HG03139 (cell line): ENCODE results near the gene TAF12.
A peak's percentile ranks its signal among the peaks of the same experiment; 100 is the strongest.
"Not testable (repeated sequence)": the region's sequence is repeated elsewhere in the genome, so short reads cannot be mapped to it uniquely, and the experiment has no call there.

Source experiments
- ATAC-seq: cut with Tn5 transposase; IDR thresholded peaks from one replicate; pipeline ENCODE4 v1.9.1; 2021; ENCODE audit not compliant: unreplicated experiment

The TAF12 gene, protein sequence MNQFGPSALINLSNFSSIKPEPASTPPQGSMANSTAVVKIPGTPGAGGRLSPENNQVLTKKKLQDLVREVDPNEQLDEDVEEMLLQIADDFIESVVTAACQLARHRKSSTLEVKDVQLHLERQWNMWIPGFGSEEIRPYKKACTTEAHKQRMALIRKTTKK

DNA sequence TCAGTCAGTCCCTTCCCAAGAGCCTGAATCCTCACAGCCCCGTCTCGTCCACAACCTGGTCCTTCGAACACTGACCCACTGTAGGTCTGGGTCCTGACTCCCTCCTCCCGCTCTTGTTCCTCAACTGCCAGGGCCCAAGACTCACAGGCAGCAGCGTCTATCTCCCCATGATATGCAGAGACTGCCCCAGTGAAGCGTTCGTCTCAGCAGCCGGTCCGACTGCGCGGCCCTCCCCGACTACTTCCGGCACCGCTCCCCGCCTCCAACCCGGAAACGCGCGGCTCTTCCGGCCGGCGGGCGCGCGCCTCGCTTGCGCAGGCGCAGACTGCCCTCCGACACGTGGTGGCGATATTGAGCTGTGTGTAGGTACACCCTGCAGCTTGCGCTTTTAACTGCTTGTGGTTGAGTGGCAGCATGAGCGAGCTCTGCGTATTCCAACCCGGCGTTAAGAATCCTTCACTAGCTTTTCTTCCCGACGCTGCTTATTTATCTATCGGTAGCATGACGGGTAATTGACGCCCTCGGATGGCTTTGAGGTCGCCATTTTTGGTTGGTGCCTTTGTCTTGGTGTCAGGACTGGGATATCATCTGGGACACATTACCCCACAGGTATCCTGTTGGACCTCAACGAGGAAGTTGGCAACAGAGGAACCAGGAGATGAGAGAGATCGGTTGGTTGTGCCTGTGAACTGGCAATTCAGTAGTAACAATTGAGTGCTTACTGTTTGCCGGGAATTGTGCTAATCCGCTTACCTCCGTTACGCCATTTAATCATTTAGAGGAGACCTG, at the start of gene TAF12:
TAF12 (minus strand) TSS at position 221 of the 789 bp plus-strand sequence. CDS start 20,986 bp downstream, outside the sequence.
- peak; percentile 74 for ATAC-seq

DNA sequence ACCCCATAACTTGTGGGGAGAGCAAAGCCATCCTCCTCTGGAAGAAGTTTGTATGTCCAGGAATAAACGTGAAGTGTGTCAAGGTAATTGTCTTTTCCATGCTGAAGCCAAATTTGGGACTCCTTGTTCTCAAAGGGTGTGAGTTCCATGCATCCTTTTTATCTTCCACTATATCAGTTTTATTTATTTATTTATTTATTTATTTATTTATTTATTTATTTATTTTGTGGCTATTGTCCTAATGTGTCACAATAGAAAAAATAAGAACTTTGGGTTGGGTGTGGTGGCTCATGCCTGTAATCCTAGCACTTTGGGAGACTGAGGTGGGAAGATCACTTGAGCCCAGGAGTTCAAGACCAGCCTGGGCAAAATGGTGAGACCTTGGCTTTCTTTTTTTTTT, 48.8 kb upstream of the TAF12 start:
- not testable (repeated sequence) for ATAC-seq

DNA sequence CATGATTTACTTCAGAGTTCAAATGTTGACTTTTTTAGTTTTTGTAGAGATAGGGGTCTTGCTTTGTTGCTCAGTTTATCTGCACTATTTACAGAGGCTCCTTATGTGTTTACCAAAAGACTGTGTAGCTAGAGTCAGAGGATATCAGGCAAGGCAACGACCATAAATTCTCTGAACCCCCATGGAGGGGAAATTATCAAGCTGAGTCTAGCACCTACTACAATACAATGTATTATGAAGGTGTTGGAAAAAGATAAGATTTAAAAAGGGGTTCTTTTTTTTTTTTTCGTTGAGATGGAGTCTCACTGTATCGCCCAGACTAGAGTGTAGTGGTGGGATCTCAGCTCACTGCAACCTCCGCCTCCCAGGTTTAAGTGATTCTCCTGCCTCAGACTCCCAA, 42.1 kb upstream of the TAF12 start:
- ATAC-seq: no peak

DNA sequence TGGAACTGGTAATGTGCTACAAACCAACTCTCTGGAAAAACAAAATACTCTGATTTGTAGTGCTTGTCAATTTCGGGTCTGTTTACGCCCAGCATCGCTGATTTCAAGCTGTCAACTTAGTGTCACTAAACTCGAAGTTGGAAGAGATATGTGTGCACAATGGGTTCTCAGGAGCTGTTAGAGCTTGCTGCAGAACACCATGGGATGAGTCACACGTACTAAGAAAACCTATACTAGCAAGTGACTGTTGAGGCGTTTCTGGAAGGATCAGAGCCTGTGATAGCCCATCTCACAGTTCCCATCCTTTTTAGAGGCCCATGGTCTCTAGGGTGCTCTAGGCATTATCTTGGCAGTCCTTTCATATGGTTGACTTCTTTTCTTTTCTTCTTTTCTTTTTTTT, 40.0 kb upstream of the TAF12 start:
- ATAC-seq: no peak

DNA sequence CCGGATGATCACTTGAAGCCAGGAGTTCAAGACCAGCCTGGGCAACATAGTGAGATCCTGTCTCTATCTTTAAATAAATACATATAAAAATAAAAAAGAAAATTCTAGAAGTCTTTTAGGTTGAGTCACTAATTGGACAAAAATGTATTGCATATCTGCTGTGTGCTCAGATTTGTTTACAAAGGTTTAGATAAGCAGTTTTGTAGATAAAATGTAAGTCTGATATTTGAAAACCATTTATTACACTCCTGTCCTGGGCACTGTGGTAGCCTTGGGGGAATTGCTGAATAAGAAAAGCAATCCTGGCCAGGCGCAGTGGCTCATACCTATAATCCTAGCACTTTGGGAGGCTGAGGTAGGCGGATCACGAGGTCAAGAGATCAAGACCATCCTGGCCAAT, 37.3 kb upstream of the TAF12 start:
- no peak for ATAC-seq

DNA sequence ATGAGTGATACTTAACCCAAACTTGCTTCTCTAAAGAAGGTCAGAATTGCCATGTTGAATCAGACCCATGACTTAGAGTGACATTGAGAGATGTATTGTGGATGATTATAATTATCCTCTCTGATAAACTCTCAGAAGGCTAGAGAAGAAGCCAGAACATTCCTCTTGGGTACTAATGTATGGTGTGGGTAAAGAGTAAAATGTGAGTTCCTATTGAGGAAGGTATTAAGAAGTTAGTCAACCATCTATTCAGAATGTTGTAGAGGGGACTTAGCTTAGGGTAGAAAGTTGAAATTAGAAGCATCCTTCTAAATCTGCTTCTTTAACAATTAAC, 33.0 kb upstream of the TAF12 start:
- ATAC-seq: no peak

DNA sequence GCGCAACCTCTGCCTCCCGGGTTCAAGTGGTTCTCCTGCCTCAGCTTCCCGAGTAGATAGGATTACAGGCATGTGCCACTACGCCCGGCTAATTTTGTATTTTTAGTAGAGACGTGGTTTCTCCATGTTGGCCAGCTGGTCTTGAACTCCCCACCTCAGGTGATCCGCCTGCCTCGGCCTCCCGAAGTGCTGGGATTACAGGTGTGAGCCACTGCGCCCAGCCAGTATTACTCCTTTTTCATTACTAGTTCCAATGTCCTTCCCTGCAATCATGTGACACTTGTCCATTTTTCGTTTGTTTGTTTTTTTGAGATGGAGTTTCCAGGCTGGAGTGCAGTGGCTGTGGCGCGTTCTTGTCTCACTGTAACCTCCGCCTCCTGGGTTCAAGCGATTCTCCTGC, 30.1 kb upstream of the TAF12 start:
- ATAC-seq: not testable (repeated sequence)

DNA sequence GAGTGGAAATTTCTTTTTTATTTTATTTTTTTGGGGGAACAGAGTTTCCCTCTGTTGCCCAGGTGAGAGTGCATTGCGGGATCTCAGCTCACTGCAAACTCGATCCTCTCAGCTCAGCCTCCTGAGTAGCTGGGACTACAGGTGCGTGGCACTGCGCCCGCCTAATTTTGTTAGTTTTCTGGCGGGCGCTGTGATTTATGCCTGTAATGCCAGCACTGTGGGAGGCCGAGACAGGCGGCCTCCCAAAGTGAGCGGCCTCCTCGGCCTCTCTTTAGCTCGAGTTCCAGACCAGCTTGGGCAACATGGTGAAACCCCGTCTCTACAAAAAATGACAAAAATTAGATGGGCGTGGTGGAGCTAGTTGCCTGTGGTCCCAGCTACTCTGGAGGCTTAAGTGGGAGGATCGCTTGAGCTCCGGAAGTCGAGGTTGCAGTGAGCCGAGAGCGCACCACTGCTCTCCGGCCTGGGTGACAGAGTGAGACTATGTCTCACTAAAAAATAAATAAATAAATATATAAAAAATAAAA, 28.4 kb upstream of the TAF12 start:
- ATAC-seq: no peak

DNA sequence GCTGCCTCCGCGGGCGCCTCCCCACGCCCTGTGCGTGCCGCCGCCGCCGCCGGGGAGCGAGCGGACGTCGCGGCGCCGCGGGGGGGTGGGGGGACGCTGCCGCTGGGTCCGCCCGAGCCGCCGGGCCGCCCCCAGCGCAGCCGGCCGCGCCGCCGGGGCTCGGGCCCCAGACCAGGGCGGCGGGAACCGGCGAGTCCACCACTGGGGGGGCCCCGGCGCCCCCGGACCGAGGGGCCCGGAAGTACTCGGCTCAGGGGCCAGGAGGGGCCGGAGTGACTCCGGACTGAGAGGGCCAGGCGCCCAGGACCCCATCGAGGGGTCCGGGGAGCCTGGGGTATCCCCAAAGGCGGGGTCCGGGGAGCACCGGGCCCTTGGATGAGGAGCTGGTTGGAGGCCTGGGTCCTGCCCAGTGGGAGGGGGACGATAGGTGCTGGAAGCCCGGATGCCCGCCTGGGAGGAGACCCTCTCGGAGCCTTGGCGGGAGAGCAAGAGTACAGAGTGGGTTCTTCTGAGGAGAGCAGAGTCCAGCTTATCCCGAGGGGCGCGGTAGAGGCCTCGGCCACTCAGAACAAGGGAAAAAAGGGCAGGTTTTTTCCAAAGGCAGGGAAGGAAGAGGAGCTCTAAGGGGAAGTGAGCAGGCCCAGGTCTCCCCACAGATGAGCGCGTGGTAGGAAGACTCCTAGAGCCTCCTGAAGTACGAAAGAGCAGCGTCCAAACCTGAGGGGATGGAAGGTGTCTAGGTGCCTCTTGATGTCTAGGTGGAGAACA, 26.3 kb upstream of the TAF12 start:
- peak; percentile 43 for ATAC-seq

DNA sequence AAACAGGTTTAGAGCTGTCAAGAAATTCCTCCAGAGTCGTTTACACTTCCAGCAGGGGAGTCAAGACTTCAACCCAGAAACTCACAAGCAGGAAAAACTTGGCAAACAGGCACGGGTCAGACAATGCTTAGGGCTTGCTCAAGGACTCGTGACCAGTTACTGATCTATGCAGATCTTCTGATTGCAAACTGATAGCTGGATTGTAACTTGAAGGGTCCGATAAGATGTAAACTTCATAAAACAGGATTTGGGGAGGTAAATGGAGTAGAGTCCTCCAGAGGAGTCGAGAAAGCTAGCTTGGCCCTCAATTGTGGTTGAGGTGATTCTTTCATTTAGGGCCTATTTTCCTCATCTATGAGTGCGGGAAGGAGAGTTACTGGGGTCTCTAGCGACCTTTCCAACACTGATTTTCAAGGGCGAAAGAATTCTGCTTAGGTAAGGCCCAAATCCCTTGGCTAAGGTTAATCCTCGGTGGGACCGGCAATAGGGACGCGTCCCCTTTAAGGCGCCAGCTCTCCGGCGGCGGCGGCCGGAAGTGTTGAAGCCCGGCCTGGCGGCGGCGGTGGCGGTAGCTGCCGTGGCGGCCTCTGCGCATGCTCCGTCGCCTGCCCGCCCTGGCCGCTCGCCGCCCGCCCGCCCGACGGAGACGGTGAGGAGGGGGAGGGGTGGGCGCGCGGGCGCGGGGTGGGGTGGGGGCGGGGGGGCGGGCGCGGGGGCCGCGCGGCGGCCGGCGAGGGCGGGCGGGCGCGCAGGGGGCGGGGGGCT, 25.5 kb upstream of the TAF12 start, which contains the start of gene GMEB1:
GMEB1 (plus strand) TSS at position 594 of the 765 bp plus-strand sequence. CDS start 14,829 bp downstream, outside the sequence.
- peak; percentile 61 for ATAC-seq

DNA sequence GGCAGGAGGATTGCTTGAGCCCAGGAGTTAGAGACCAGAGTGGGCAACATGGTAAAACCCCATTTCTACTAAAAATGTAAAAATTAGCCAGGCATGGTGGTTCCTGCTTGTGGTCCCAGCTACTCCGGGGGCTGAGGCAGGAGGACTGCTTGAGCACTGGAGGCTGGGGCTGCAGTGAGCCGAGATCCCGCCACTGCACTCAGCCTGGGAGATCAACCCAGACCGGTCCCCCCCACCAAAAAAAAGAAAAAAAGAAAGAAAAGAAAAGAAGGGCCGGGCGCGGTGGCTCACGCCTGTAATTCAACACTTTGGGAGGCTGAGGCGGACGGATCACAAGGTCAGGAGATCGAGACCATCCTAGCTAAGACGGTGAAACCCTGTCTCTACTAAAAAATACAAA, 23.9 kb upstream of the TAF12 start:
- ATAC-seq: no peak

DNA sequence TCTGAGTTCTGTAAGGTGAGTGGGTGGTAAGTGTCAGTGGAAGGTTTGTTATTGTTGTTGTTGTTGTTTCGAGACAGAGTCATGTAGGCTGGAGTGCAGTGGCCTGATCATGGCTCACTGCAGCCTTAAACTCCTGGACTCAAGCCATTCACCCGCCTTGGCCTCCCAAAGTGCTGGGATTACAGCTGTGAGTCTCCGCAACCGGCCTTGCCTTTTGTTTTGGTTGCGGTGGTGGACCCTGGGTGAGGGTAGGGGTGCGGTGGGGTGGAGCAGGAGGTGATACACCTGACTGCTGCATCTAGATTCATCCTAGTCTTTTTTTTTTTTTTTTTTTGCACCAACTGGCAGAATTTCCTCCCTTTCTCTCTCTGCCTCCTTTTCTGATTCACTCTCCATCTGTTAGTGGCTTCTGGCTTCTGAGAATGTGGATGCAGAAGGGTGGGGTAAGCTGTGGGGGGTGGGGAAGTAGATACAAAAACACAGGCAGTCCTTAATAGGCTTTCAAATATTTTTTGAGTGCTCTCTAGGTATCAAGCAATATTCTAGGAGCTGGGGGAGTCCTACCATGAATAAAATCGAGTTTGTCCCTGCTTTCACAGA, 21.1 kb upstream of the TAF12 start:
- ATAC-seq: no peak

DNA sequence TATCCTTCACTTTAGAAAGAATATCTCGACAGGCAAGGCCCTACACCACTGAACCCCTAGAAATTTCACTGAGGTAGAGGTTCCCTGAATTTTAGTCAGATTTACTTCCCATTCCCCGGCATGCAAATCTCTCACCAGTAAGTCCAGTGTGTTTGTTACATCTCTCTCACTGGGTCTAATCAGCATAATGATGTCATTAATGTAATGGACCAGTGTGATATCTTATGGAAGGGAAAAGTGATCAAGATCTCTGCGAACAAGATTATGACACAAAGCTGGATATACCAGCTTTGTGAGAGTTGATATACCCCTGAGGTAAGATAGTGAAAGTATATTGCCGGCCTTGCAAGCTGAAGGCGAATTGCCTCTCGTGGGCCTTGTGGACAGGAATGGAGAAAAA, 13.5 kb upstream of the TAF12 start:
- no peak for ATAC-seq

DNA sequence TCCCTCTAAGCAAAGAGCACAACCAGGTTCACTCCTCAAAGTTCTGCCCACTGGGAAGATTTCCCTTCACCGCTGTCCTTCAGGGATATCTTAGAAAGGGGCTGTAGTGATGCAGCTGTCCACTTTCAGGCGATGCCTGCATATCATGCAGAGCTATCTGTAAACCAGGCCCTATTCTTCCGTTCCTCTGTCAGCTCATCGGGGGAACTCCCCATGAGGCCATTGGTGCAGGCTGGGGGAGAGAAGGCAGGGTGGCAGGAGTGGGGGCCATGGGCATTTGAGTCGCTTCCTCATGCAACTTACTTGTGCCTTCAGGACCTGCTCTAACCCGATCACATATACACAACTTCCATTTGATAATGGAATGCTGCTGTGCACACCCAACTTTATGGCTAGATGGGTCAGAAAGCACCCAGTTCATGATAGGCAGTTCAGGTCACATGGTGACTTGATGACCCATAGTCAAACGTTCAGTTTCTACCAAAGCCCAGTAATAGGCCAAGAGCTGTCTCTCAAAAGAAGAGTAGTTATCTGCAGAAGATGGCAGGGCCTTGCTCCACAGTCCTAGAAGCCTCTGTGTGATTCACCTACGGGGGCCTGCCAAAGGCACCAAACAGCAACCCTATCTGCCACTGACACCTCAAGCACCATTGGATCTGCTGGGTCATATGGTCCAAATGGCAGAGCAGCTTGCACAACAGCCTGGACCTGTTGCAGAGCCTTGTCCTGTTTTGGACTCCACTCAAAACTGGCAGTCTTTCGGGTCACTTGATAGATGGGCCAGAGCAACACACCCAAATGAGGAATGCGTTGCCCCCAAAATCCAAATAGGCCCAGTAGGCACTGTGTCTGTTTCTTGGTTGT, 12.8 kb upstream of the TAF12 start:
- not testable (repeated sequence) for ATAC-seq

DNA sequence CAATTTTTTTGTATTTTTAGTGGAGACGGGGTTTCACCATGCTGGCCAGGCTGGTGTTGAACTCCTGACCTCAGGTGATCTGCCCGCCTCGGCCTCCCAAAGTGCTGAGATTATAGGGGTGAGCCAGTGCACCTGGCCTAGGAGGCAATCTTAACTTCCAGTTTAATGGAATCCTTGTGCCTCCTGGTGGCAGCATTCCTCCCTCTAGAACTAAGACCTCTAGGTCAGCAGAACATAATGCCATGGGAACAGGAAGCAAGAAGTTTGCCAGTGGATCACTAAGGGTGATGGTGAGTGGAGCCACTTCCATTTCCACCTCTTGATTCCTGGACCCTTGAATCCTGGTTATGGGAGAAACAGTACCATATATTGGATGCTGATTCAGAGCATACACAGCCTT, 11.0 kb upstream of the TAF12 start:
- ATAC-seq: not testable (repeated sequence)

DNA sequence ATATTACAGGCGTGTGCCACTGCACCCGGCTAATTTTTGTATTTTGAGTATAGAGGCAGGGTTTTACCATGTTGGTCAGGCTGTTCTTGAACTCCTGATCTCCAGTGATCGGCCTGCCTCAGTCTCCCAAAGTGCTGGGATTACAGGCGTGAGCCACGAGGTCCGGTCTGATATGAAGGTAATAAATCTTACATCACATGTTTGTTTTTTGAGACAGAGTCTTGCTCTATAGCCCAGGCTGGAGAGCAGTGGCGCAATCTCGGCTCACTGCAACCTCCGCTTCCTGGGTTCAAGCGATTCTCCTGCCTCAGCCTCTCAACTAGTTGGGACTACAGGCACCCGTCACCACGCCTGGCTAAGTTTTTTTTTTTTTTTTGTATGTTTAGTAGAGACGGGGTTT, 10.2 kb upstream of the TAF12 start:
- ATAC-seq: not testable (repeated sequence)

DNA sequence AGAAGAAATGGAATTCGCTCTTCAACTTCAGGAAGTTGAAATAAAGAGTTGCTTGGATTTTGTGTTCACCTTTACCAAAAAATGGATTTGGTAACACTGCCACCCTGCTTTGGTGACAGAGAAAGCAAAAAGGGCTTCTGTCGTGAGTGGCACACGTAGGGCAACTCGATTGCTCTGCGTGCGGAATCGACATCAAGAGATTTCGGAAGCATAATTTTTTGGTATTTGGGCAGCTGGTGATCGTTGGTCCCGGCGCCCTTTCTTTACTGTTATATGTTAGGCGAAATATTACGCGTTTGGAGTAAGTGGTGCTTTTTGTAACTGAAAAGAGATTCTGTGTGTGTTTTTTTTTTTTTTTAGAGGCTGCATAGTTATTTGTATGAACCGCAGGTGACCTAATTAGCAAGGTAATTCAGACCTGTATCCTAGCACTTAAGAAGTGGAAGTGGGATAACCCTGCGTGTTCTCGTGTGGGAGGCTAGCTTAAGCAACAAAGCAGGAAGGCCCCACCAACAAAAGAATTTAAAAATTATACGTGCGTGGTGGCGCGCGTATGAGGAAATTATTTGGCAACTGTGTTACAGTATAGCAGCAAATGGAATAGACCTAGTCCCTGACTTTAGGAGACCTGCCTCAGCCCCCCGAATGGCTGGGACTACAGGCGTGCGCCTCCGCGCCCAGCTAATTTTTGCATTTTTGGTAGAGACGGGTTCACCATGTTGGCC, 5.8 kb upstream of the TAF12 start, which contains the start of gene RNU11:
RNU11 (plus strand) TSS at position 127 of the 725 bp plus-strand sequence.
- peak; percentile 62 for ATAC-seq

DNA sequence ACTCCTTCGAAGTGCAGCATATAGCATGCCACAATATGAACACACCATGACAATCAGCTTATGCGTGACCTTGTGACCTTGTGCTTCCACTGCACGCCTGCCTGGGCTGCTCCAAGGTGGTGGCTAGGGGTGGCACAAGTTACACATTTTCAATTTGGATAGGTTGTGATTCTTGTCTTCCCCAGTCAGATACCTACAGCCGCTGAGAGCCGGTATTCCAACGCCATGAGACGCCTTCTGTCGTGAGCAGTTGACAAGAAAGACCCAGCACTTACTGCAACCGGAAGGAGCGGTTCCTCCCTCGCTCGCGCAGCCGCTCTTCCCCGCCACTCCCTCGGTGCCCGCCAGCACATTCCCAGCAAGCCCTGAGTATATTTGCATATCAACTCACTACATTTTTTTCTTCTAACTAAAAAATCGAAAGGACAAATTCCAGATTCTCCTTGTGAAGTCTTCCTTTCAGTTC, 5.2 kb upstream of the TAF12 start:
- ATAC-seq: peak; percentile 47

DNA sequence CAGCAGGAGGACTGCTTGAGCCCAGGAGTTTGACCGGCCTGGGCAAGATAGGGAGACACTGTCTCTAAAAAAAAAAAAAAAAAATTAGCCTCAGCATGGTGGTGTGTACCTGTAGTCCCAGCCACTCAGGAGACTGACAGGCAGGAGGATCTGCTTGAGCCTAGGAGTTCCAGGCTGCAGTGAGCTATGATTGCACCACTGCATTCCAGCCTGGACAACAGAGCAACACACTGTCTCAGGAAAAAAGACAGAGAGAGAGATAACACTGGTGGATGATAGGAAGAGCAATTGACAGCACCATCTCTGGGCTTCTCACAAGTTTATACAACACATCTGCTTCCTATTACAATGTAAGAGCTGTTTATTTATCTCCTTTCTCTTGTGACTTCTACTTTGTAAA, 3.2 kb upstream of the TAF12 start:
- ATAC-seq: no peak
